Endometrial microvascular endothelial cells (primary cell): Measurements from ENCODE around the gene KRTCAP3. TPM values are rescaled to one million over a fixed set of nuclear protein-coding genes. Genes with fewer than 3 reads are reported as not detected.
"Not testable (repeated sequence)": the region's sequence is repeated elsewhere in the genome, so short reads cannot be mapped to it uniquely, and the experiment has no call there.

ENCODE experiments used
- in situ Hi-C: cut with HindIII; loops from 2 replicates; pipeline ENCODE4 v1.10.0; 2017; ENCODE audit warnings: low sequenced_read_pairs, low pct_unique_long_range_greater_than_20kb; ENCODE audit errors: inconsistent ontology term
- total RNA-seq: library from RNA; depleted of rRNA; stranded (reverse); fragments of >200 nt; gene quantifications from one replicate; pipeline ENCODE4 v1.2.3, GENCODE V29; 2015; ENCODE audit errors: inconsistent ontology term

Gene KRTCAP3
- total RNA-seq: not detected

- in situ Hi-C loops: no loop called here
Observed at GRCh38 chr2:27441958-27442919, at the start of gene KRTCAP3. Gene KRTCAP3, plus strand, starts transcription at chr2:27442381. Its CDS starts 32 bp downstream, at chr2:27442413.

- in situ Hi-C loops: no loop called here
Observed at GRCh38 chr2:27393225-27393624, 49.0 kb upstream of the KRTCAP3 start.

GRCh38 chr2:27398962-27399361, 43.2 kb upstream of the KRTCAP3 start:
- in situ Hi-C loops: no loop called here

- in situ Hi-C loops: no loop called here
Observed at GRCh38 chr2:27400348-27401135, 41.6 kb upstream of the KRTCAP3 start.

GRCh38 chr2:27407798-27408491, 34.2 kb upstream of the KRTCAP3 start:
- in situ Hi-C loops: no loop called here

- in situ Hi-C loops: no loop called here
Observed at GRCh38 chr2:27408601-27409320, 33.4 kb upstream of the KRTCAP3 start.

GRCh38 chr2:27409321-27410073, 32.7 kb upstream of the KRTCAP3 start, which contains the start of gene PPM1G:
Gene PPM1G, minus strand, starts transcription at chr2:27409591. Its CDS starts 169 bp downstream, at chr2:27409422.
- in situ Hi-C loops: no loop called here

- in situ Hi-C loops: no loop called here
Observed at GRCh38 chr2:27412419-27413152, 29.6 kb upstream of the KRTCAP3 start.

GRCh38 chr2:27416151-27416550, 26.0 kb upstream of the KRTCAP3 start:
- in situ Hi-C loops: no loop called here

- in situ Hi-C loops: no loop called here
Observed at GRCh38 chr2:27420996-27421395, 21.2 kb upstream of the KRTCAP3 start.

- in situ Hi-C loops: no loop called here
Observed at GRCh38 chr2:27421660-27422250, 20.4 kb upstream of the KRTCAP3 start.

- in situ Hi-C loops: no loop called here
Observed at GRCh38 chr2:27422958-27423357, 19.2 kb upstream of the KRTCAP3 start.

GRCh38 chr2:27425039-27425438, 17.1 kb upstream of the KRTCAP3 start:
- in situ Hi-C loops: not testable (repeated sequence)

GRCh38 chr2:27427863-27428212, 14.3 kb upstream of the KRTCAP3 start:
- in situ Hi-C loops: no loop called here

GRCh38 chr2:27428213-27428977, 13.8 kb upstream of the KRTCAP3 start, which contains the start of gene NRBP1:
Gene NRBP1, plus strand, starts transcription at chr2:27428631. Its CDS starts 4,643 bp downstream, at chr2:27433274.
- in situ Hi-C loops: no loop called here

GRCh38 chr2:27428978-27429541, 13.1 kb upstream of the KRTCAP3 start:
- in situ Hi-C loops: no loop called here
